HAP-1 (cell line): ENCODE data around the gene LOXL3.

ENCODE experiments used
- DNase-seq, 2 experiments: peaks; one replicate each; pipeline ENCODE4 v3.0.0-alpha.2; 2016 to 2020; ENCODE audit warnings: low spot score in 2 of 2
- H3K27me3 ChIP-seq: fragments of 250-450 bp; sonication (Bioruptor Pico); 2 replicates; pipeline ENCODE4 v1.5.1; 2020; ENCODE audit warnings: low read depth, mild to moderate bottlenecking, moderate library complexity
- H3K36me3 ChIP-seq: fragments of 250-450 bp; sonication (Bioruptor Pico); replicated peaks from 2 replicates; pipeline ENCODE4 v1.5.1; 2020; ENCODE audit warnings: mild to moderate bottlenecking
- H3K4me1 ChIP-seq: fragments of 250-450 bp; sonication (Bioruptor Pico); 2 replicates; pipeline ENCODE4 v1.5.1; 2020; ENCODE audit warnings: mild to moderate bottlenecking
- H3K4me3 ChIP-seq: fragments of 250-450 bp; sonication (Bioruptor Pico); 2 replicates; pipeline ENCODE4 v1.5.1; 2020; ENCODE audit warnings: mild to moderate bottlenecking, moderate library complexity
- H3K9me3 ChIP-seq: fragments of 250-450 bp; sonication (Bioruptor Pico); 2 replicates; pipeline ENCODE4 v1.5.1; 2020; ENCODE audit warnings: mild to moderate bottlenecking, moderate library complexity
- in situ Hi-C: fragments of 300-500 bp; cut with MboI; formaldehyde crosslinking; loops from 3 replicates; pipeline ENCODE4 v1.14.3; 2020; ENCODE audit warnings: low sequenced_read_pairs, inconsistent platforms, mixed read lengths

The LOXL3 gene

GRCh38 chr2:74507926-74508520 lies 45.7 kb downstream of the LOXL3 start:
- in situ Hi-C loops, result no loop called here
- no peaks in the 10 kb centered on the region for H3K27me3 ChIP-seq
- H3K36me3 ChIP-seq, result peaks cover 14% of the 10 kb centered on the region
- peak overlapping the region; percentile 99 for H3K4me3 ChIP-seq
- H3K4me1 ChIP-seq, result peaks cover 4% of the 10 kb centered on the region
- no peaks in the 10 kb centered on the region for H3K9me3 ChIP-seq
- DNase-seq, result no peak

GRCh38 chr2:74507145-74507925 lies 46.4 kb downstream of the LOXL3 start, which contains the start of gene PCGF1:
Gene PCGF1, minus strand, starts transcription at chr2:74507695. Its CDS starts 27 bp downstream, at chr2:74507668.
- in situ Hi-C loops, result no loop called here
- no peaks in the 10 kb centered on the region for H3K27me3 ChIP-seq

GRCh38 chr2:74505448-74506246 lies 48.1 kb downstream of the LOXL3 start:
- DNase-seq, result no peak
- H3K9me3 ChIP-seq, result no peaks in the 10 kb centered on the region
- peaks cover 14% of the 10 kb centered on the region for H3K36me3 ChIP-seq
- no peaks in the 10 kb centered on the region for H3K27me3 ChIP-seq
- in situ Hi-C loops, result no loop called here
- no peak overlapping the region for H3K4me3 ChIP-seq
- H3K4me1 ChIP-seq, result peaks cover 4% of the 10 kb centered on the region

More at GRCh38 chr2:74507145-74507925, 46.4 kb downstream of the LOXL3 start, which contains the start of gene PCGF1:
- Histone ChIP-seq H3K36me3 (peaks cover 14% of the 10 kb centered on the region), H3K9me3 (no peaks in the 10 kb centered on the region), H3K4me3 (peak within 1 kb of the TSS; percentile 99), H3K4me1 (peaks cover 4% of the 10 kb centered on the region)
- peak; percentile 96 to 99 for DNase-seq

GRCh38 chr2:74504591-74504990 lies 49.2 kb downstream of the LOXL3 start:
- H3K27me3 ChIP-seq, result no peaks in the 10 kb centered on the region

GRCh38 chr2:74503506-74504475 lies 50.0 kb downstream of the LOXL3 start:
- no peak for DNase-seq
- Histone ChIP-seq H3K4me3 (no peak overlapping the region), H3K36me3 (peaks cover 14% of the 10 kb centered on the region), H3K9me3 (no peaks in the 10 kb centered on the region), H3K27me3 (no peaks in the 10 kb centered on the region), H3K4me1 (peaks cover 4% of the 10 kb centered on the region)
- in situ Hi-C loops, result no loop called here

More at GRCh38 chr2:74504591-74504990, 49.2 kb downstream of the LOXL3 start:
- Histone ChIP-seq H3K9me3 (no peaks in the 10 kb centered on the region), H3K4me1 (peaks cover 4% of the 10 kb centered on the region), H3K36me3 (peaks cover 14% of the 10 kb centered on the region), H3K4me3 (no peak overlapping the region)
- no peak for DNase-seq
- in situ Hi-C loops, result no loop called here

- in situ Hi-C loops, result no loop called here
- no peak for DNase-seq
- Histone ChIP-seq H3K36me3 (peaks cover 14% of the 10 kb centered on the region), H3K9me3 (no peaks in the 10 kb centered on the region), H3K4me3 (no peak overlapping the region), H3K4me1 (peaks cover 3% of the 10 kb centered on the region), H3K27me3 (no peaks in the 10 kb centered on the region)
Measured at GRCh38 chr2:74502720-74503505, 50.8 kb downstream of the LOXL3 start.

GRCh38 chr2:74502147-74502719 lies 51.5 kb downstream of the LOXL3 start:
- no peak for DNase-seq
- Histone ChIP-seq H3K27me3 (no peaks in the 10 kb centered on the region), H3K36me3 (peaks cover 14% of the 10 kb centered on the region), H3K4me3 (no peak overlapping the region), H3K4me1 (no peaks in the 10 kb centered on the region), H3K9me3 (no peaks in the 10 kb centered on the region)
- in situ Hi-C loops, result no loop called here

GRCh38 chr2:74501335-74502071 lies 52.2 kb downstream of the LOXL3 start:
- Histone ChIP-seq H3K9me3 (no peaks in the 10 kb centered on the region), H3K27me3 (no peaks in the 10 kb centered on the region), H3K36me3 (peaks cover 14% of the 10 kb centered on the region), H3K4me1 (no peaks in the 10 kb centered on the region), H3K4me3 (no peak overlapping the region)
- in situ Hi-C loops, result no loop called here
- no peak for DNase-seq

GRCh38 chr2:74500578-74500946 lies 53.2 kb downstream of the LOXL3 start:
- no peak for DNase-seq
- no peaks in the 10 kb centered on the region for H3K27me3 ChIP-seq
- no peaks in the 10 kb centered on the region for H3K4me1 ChIP-seq
- in situ Hi-C loops, result no loop called here
- peaks cover 8% of the 10 kb centered on the region for H3K36me3 ChIP-seq
- no peaks in the 10 kb centered on the region for H3K9me3 ChIP-seq
- H3K4me3 ChIP-seq, result no peak overlapping the region

GRCh38 chr2:74499940-74500577 lies 53.7 kb downstream of the LOXL3 start:
- no peaks in the 10 kb centered on the region for H3K27me3 ChIP-seq
- H3K4me1 ChIP-seq, result no peaks in the 10 kb centered on the region
- no peak overlapping the region for H3K4me3 ChIP-seq
- in situ Hi-C loops, result no loop called here
- H3K9me3 ChIP-seq, result no peaks in the 10 kb centered on the region
- no peak for DNase-seq
- H3K36me3 ChIP-seq, result peaks cover 3% of the 10 kb centered on the region

- no peak for DNase-seq
- Histone ChIP-seq H3K9me3 (no peaks in the 10 kb centered on the region), H3K4me3 (no peak within 1 kb of the TSS), H3K36me3 (no peaks in the 10 kb centered on the region; the same call in 1 of the 2 replicates), H3K4me1 (no peaks in the 10 kb centered on the region), H3K27me3 (no peaks in the 10 kb centered on the region)
- in situ Hi-C loops, result no loop called here
Measured at GRCh38 chr2:74499267-74499939, 54.3 kb downstream of the LOXL3 start, which contains the start of gene LBX2. Gene LBX2, minus strand, starts transcription at chr2:74499603. Its CDS starts 66 bp downstream, at chr2:74499537.
